ENCODE results near the gene CDH16. TPM values are rescaled to one million over a fixed set of nuclear protein-coding genes. Genes with fewer than 3 reads are reported as not detected.
A peak's percentile ranks its signal among the peaks of the same experiment; 100 is the strongest.

The CDH16 gene
- total and polyA plus RNA-seq, 2 of the 13 experiments (the other 11 are each of a cell fraction or from before 2014, with no cell fraction given) = 2.7 to 3.9 TPM

DNA sequence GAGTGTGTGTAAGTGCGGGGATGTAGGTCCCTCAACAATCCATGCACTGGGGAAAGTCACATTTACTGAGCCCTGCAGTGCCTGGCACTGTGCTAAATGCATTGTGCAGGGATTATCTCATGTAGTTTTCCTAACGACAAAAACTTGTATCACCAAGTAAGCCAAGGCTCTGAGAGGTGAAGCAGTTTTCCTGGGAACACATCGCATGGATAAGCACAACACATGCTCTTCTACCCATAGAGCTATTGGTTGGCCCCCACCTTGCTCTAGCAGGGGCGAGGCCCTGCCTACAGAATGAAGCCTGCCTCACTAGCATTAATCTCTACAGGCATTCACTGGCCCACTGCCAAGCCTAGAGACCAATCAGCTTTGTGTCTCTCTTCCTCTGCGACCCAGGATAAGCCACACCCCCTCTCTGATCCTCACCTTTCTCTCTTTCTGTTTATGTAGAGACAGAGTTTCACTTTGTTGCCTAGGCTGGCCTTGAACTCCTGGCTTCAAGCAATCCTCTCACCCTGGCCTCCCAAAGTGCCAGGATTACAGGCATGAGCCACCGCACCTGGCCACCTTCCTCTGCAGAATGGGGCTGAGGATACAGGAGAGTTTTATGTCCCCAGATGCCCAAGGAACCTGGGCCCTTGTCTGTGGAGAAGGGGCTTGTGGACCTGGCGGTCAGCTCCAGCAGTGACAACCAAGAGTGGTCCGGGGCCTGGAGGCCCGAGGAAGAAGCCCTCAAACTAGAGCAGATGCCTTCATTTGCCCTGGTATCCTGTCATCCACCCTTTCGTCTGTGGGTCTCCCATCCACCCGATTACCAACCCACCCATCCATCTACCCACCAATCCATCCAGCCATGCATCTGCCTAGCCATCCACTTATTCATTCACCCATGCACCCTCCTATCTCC is 12.8 kb downstream of the CDH16 start (continued):
- TF ChIP-seq, protein P1, sequence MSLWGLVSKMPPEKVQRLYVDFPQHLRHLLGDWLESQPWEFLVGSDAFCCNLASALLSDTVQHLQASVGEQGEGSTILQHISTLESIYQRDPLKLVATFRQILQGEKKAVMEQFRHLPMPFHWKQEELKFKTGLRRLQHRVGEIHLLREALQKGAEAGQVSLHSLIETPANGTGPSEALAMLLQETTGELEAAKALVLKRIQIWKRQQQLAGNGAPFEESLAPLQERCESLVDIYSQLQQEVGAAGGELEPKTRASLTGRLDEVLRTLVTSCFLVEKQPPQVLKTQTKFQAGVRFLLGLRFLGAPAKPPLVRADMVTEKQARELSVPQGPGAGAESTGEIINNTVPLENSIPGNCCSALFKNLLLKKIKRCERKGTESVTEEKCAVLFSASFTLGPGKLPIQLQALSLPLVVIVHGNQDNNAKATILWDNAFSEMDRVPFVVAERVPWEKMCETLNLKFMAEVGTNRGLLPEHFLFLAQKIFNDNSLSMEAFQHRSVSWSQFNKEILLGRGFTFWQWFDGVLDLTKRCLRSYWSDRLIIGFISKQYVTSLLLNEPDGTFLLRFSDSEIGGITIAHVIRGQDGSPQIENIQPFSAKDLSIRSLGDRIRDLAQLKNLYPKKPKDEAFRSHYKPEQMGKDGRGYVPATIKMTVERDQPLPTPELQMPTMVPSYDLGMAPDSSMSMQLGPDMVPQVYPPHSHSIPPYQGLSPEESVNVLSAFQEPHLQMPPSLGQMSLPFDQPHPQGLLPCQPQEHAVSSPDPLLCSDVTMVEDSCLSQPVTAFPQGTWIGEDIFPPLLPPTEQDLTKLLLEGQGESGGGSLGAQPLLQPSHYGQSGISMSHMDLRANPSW (CRISPR knock-in tag; IDR thresholded peaks at IDR 0.05; ENCODE audit: borderline replicate concordance) = peak; percentile 95; the same call in 1 of the 2 replicates
- TF ChIP-seq, protein P2, sequence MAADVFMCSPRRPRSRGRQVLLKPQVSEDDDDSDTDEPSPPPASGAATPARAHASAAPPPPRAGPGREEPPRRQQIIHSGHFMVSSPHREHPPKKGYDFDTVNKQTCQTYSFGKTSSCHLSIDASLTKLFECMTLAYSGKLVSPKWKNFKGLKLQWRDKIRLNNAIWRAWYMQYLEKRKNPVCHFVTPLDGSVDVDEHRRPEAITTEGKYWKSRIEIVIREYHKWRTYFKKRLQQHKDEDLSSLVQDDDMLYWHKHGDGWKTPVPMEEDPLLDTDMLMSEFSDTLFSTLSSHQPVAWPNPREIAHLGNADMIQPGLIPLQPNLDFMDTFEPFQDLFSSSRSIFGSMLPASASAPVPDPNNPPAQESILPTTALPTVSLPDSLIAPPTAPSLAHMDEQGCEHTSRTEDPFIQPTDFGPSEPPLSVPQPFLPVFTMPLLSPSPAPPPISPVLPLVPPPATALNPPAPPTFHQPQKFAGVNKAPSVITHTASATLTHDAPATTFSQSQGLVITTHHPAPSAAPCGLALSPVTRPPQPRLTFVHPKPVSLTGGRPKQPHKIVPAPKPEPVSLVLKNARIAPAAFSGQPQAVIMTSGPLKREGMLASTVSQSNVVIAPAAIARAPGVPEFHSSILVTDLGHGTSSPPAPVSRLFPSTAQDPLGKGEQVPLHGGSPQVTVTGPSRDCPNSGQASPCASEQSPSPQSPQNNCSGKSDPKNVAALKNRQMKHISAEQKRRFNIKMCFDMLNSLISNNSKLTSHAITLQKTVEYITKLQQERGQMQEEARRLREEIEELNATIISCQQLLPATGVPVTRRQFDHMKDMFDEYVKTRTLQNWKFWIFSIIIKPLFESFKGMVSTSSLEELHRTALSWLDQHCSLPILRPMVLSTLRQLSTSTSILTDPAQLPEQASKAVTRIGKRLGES (CRISPR knock-in tag; IDR thresholded peaks at IDR 0.05; ENCODE audit: borderline replicate concordance) = no peak
- TF ChIP-seq, protein P3, sequence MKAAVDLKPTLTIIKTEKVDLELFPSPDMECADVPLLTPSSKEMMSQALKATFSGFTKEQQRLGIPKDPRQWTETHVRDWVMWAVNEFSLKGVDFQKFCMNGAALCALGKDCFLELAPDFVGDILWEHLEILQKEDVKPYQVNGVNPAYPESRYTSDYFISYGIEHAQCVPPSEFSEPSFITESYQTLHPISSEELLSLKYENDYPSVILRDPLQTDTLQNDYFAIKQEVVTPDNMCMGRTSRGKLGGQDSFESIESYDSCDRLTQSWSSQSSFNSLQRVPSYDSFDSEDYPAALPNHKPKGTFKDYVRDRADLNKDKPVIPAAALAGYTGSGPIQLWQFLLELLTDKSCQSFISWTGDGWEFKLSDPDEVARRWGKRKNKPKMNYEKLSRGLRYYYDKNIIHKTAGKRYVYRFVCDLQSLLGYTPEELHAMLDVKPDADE (CRISPR knock-in tag; IDR thresholded peaks at IDR 0.05) = no peak; the same call in 1 of the 2 replicates
- TF ChIP-seq EHMT2 (IDR thresholded peaks at IDR 0.05; ENCODE audit: borderline replicate concordance, low read depth, low read length) (no peak), ZNF264 (CRISPR knock-in tag; IDR thresholded peaks at IDR 0.05) (peak; percentile 88), ONECUT2 (CRISPR knock-in tag; IDR thresholded peaks at IDR 0.05) (0 out of 2 replicates have a peak, but pooled peaks have one; percentile 45), FOXA1 (IDR thresholded peaks at IDR 0.05) (no peak), FOXA1 (CRISPR knock-in tag; IDR thresholded peaks at IDR 0.05) (peak; percentile 68), KLF11 (CRISPR knock-in tag; IDR thresholded peaks at IDR 0.05) (no peak), ZBTB3 (CRISPR knock-in tag; IDR thresholded peaks at IDR 0.05; ENCODE audit: borderline replicate concordance, low read depth) (no peak), ZNF558 (CRISPR knock-in tag; IDR thresholded peaks at IDR 0.05; ENCODE audit: borderline replicate concordance) (no peak), KDM5A (IDR thresholded peaks at IDR 0.05; ENCODE audit: borderline replicate concordance, low read length) (no peak), MYNN (CRISPR knock-in tag; IDR thresholded peaks at IDR 0.05; ENCODE audit: low read depth) (no peak), U2AF1 (optimal IDR thresholded peaks at IDR 0.05; ENCODE audit: low read depth, low read length) (no peak), ZNF24 (IDR thresholded peaks at IDR 0.05) (no peak), MYC (CRISPR knock-in tag; IDR thresholded peaks at IDR 0.05; ENCODE audit: borderline replicate concordance) (no peak), PAX8 (CRISPR knock-in tag; IDR thresholded peaks at IDR 0.05; ENCODE audit: borderline replicate concordance) (0 out of 2 replicates have a peak, but pooled peaks have one; percentile 42), ZBTB7B (CRISPR knock-in tag; IDR thresholded peaks at IDR 0.05) (no peak; the same call in 1 of the 2 replicates)
- TF ChIP-seq, protein P4, sequence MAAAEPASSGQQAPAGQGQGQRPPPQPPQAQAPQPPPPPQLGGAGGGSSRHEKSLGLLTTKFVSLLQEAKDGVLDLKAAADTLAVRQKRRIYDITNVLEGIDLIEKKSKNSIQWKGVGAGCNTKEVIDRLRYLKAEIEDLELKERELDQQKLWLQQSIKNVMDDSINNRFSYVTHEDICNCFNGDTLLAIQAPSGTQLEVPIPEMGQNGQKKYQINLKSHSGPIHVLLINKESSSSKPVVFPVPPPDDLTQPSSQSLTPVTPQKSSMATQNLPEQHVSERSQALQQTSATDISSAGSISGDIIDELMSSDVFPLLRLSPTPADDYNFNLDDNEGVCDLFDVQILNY (CRISPR knock-in tag; conservative IDR thresholded peaks at IDR 0.05) = no peak
- TF ChIP-seq, protein P5, sequence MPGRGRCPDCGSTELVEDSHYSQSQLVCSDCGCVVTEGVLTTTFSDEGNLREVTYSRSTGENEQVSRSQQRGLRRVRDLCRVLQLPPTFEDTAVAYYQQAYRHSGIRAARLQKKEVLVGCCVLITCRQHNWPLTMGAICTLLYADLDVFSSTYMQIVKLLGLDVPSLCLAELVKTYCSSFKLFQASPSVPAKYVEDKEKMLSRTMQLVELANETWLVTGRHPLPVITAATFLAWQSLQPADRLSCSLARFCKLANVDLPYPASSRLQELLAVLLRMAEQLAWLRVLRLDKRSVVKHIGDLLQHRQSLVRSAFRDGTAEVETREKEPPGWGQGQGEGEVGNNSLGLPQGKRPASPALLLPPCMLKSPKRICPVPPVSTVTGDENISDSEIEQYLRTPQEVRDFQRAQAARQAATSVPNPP (CRISPR knock-in tag; IDR thresholded peaks at IDR 0.05) = no peak; the same call in 1 of the 2 replicates

Data from HepG2 (cell line).